Mucosa of descending colon (tissue), 3 donors: ENCODE data around the gene PLXNB3. TPM values are rescaled to one million over a fixed set of nuclear protein-coding genes. Genes with fewer than 3 reads are reported as not detected.

Experiments
- ATAC-seq: fragments of 200-7000 bp; cut with Tn5 transposase; one replicate; pipeline ENCODE4 v1.9.1; 2020; ENCODE audit warnings: mild to moderate bottlenecking, moderate library complexity
- DNase-seq, 3 donors: peaks; one replicate each; pipeline ENCODE4 v3.0.0-alpha.2; 2020
- H3K36me3 ChIP-seq: fragments of 200-600 bp; one replicate; pipeline ENCODE4 v1.8.0; 2021; ENCODE audit warnings: low read depth, mild to moderate bottlenecking
- H3K4me1 ChIP-seq: fragments of 200-600 bp; one replicate; pipeline ENCODE4 v1.8.0; 2021; ENCODE audit warnings: low read depth, mild to moderate bottlenecking
- H3K4me3 ChIP-seq: fragments of 200-600 bp; one replicate; pipeline ENCODE4 v1.8.0; 2021; ENCODE audit warnings: mild to moderate bottlenecking
- H3K9me3 ChIP-seq: fragments of 200-600 bp; one replicate; pipeline ENCODE4 v1.8.0; 2021; ENCODE audit warnings: mild to moderate bottlenecking
- intact Hi-C, 2 donors: fragments of 100-400 bp; cut with DNase I in 1 of 2; cut with micrococcal nuclease in 1 of 2; formaldehyde crosslinking; loops; one replicate each; pipeline versions ENCODE4 v1.11.0 to v1.11.1; 2022; cut with DNase I, micrococcal nuclease
- total RNA-seq, 3 donors: library from RNA; stranded (reverse); fragmentation: NEBNext Ultra II Directional in 2 of 3; extraction: Animal tissue kit (Norgen Biotek cat#: 25700) in 2 of 3; gene quantifications; one replicate each; pipeline versions ENCODE4 v1.2.1 to v1.2.4, GENCODE V29; 2021 to 2023
- TF ChIP-seq, protein P1 (sequence below): fragments of 200-600 bp; IDR thresholded peaks from one replicate; pipeline ENCODE4 v1.8.0; 2022; ENCODE audit warnings: antibody characterized with exemption, mild to moderate bottlenecking
- donor health status: DM: no; HTN: no; CAD: no; lungs with moderate emphysema.
- donor health status: DM: no; HTN: no; CAD: no.
- donor health status: DM: no; HTN: yes; CAD: no.

The PLXNB3 gene
- total RNA-seq, 3 donors from 2014 or later, result 3.0 to 44.9 (median 3.3) TPM

DNA sequence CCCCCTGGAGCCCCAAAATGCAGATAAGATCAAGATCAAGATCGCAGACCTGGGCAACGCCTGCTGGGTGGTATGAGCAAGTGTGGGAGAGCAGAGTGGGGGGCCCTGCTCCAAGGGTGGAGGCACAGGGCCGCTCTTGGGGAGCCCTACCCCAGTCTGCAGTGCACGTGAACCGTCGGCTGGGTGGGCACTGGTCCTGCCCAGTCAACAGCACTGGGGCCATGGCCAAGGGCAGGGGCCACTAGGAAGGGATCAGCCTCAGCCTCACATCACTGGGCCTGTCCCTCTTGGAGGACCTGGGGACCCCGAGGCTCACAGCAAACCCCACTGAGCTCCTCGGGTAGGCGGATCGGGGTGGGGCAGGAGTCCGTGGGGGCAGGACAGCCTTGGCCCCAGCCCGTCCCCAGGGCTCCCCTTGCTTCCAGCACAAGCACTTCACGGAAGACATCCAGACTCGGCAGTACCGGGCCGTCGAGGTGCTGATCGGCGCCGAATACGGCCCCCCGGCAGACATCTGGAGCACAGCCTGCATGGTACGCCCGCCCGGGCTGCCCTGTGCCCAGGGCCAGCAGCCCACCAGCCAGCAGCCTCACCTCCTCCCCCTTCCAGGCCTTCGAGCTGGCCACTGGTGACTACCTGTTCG lies 20.4 kb downstream of the PLXNB3 start:
- DNase-seq, result no peak
- TF ChIP-seq, protein P1, sequence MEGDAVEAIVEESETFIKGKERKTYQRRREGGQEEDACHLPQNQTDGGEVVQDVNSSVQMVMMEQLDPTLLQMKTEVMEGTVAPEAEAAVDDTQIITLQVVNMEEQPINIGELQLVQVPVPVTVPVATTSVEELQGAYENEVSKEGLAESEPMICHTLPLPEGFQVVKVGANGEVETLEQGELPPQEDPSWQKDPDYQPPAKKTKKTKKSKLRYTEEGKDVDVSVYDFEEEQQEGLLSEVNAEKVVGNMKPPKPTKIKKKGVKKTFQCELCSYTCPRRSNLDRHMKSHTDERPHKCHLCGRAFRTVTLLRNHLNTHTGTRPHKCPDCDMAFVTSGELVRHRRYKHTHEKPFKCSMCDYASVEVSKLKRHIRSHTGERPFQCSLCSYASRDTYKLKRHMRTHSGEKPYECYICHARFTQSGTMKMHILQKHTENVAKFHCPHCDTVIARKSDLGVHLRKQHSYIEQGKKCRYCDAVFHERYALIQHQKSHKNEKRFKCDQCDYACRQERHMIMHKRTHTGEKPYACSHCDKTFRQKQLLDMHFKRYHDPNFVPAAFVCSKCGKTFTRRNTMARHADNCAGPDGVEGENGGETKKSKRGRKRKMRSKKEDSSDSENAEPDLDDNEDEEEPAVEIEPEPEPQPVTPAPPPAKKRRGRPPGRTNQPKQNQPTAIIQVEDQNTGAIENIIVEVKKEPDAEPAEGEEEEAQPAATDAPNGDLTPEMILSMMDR, result no peak
- no peaks in the 10 kb centered on the region for H3K4me1 ChIP-seq
- intact Hi-C loops, result no loop called here
- ATAC-seq, result no peak
- no peaks in the 10 kb centered on the region for H3K9me3 ChIP-seq
- no peak overlapping the region for H3K4me3 ChIP-seq
- no peaks in the 10 kb centered on the region for H3K36me3 ChIP-seq

DNA sequence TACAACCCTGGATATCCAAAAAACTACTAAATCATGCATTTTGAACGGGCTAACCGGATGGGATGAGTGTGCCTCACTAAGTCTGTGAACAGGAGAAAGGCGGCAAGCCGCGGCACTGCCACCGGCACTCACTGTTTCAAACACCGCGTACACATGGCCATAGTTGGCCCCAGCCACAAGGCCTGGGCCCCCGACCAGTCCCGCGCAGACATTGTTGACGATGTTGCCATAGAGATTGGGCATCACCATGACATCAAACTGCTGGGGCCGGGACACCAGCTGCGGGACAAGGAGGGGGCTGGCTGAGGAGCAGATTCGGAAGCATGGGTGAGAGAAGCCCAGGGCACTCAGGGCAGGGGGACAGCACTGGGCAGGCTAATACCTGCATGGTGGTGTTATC lies 22.6 kb downstream of the PLXNB3 start:
- intact Hi-C loops, result no loop called here
- H3K36me3 ChIP-seq, result no peaks in the 10 kb centered on the region
- TF ChIP-seq, protein P1, result no peak
- no peaks in the 10 kb centered on the region for H3K4me1 ChIP-seq
- ATAC-seq (no peak), DNase-seq (no peak)
- H3K4me3 ChIP-seq, result no peak overlapping the region
- no peaks in the 10 kb centered on the region for H3K9me3 ChIP-seq

DNA sequence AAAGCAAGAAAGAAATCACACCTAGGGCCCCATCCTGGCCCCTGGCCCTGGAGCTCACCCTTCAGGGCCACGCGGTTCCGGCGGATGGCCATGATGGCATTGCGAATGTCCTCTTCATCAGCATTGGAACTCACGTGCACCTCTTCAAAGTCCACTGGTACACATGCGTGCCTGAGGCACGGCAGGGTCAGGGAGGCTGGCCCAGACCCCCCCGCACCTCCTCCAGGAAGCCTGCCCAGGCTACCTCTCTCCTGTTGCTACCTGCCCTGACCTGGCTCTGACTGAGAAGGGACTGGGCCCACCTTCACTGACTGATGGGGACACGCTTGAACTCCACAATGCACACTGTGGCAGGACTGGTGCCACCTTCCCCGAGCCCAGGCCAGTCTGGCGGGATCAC lies 25.6 kb downstream of the PLXNB3 start:
- Histone ChIP-seq H3K36me3 (no peaks in the 10 kb centered on the region), H3K4me1 (peaks cover 3% of the 10 kb centered on the region), H3K4me3 (no peak overlapping the region), H3K9me3 (no peaks in the 10 kb centered on the region)
- ATAC-seq, result no peak
- TF ChIP-seq, protein P1, result no peak
- no peak for DNase-seq
- intact Hi-C loops, result no loop called here

DNA sequence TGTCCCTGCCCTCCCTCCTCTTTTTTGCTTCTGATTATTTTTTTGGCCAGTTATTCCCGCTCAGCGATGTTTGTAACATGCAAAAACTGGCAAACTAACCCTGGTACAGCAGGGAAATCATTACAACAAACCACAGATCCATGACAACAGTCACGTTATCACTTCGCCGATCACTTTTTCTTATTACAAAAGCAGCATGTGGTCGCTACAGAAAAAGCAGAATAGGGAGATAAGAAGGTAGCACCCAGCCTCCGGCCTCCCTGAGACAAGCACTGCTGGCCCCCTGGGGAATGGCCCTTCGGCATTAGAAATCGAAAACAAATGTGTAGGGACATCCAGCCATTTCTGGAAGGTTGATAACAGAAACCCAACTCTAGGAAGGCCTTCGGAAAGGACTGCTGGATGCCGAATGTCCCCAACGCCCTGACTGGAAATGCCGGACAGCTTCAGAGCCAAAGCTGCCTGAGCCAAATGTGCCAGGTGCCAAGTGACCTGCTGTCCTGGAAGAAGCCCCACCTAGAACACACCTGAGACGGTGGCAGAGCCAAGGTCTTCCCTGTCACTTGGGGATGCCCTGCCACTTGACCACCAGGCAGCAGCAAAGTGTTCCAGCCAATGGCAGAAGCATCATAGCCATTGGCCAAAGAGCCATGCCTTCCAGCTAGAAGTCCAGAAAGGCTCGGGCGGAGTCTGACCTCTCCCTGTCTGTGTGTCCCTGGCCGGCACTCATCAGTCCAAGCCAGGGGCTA lies 27.2 kb downstream of the PLXNB3 start:
- Histone ChIP-seq H3K4me1 (peaks cover 3% of the 10 kb centered on the region), H3K9me3 (no peaks in the 10 kb centered on the region), H3K36me3 (no peaks in the 10 kb centered on the region), H3K4me3 (no peak overlapping the region)
- TF ChIP-seq, protein P1, result no peak
- DNase-seq (no peak), ATAC-seq (no peak)
- intact Hi-C loops, result no loop called here

DNA sequence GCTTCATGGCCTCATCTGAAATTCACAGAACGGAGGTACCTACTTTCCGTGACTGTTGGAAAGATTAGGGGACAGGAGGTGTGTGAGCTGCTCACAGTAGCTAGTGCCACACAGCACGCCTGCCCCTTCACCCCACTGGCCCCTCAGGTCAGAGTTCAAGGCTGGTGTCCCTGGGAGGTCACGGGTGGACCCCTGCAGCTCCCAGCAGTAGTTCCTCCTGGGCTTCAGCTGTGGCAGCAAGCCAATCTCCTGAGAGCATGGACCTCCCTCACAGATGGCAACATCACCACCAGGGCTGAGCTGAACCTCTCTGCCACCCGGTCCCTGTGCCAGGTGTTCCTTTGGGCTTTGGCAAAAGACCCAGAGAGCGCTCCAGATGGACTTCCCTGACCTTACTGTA lies 28.3 kb downstream of the PLXNB3 start:
- intact Hi-C loops, result no loop called here
- H3K4me1 ChIP-seq, result peaks cover 3% of the 10 kb centered on the region
- H3K36me3 ChIP-seq, result no peaks in the 10 kb centered on the region
- ATAC-seq, result no peak
- DNase-seq, result no peak
- TF ChIP-seq, protein P1, result no peak
- H3K4me3 ChIP-seq, result no peak overlapping the region
- H3K9me3 ChIP-seq, result no peaks in the 10 kb centered on the region
